Epithelial cell of esophagus (primary cell): ENCODE results near the gene NARS2.
"Not testable (repeated sequence)": the region's sequence is repeated elsewhere in the genome, so short reads cannot be mapped to it uniquely, and the experiment has no call there.

ENCODE experiments used
- DNase-seq: peaks from one replicate; pipeline ENCODE4 v3.0.0; 2010; ENCODE audit warnings: low read depth
- H3K4me3 ChIP-seq: 2 replicates; pipeline ENCODE4 v1.5.1; 2011; ENCODE audit warnings: mild to moderate bottlenecking, low read length, control low read depth
- CTCF ChIP-seq: IDR thresholded peaks from 2 replicates; pipeline ENCODE4 v1.5.1; 2011; ENCODE audit warnings: low read depth, mild to moderate bottlenecking, low read length, control low read depth, inconsistent platforms; ENCODE audit not compliant: insufficient read depth; ENCODE audit errors: missing control alignments

The NARS2 gene

GRCh38 chr11:78562398-78562797 is 12.3 kb downstream of the NARS2 start:
- DNase-seq = no peak
- no peak overlapping the region for H3K4me3 ChIP-seq

DNA sequence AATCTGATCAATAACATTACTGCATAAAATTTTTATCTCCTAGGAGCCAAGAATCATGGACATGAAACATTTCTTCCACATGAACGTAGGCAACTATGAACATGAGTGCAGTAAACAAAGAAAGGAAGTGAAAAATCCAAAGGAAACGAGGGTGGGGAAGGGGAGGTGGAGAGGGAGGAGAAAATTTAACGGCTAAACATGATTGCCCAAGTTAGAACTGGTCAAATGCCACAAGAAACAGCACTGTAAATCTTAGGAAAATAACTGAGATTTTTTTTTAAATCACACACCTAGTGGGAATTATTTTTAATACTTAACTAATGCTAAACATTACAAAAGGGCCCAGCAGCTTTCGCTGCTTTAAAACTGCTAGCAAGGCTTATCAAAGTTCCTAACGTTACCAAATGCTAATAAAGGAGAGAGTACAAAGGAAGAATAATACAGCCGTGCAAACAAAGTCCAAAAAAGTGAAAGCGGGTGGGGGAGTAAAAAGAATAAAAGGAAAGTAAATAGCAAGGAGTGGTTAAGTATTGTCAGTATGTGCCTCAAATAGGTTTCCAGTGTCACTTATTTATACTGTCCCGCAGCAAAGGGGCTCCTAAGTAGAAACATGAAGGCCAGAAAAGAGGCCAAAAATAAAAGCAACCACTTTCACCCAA is 13.7 kb downstream of the NARS2 start:
- no peak for TF ChIP-seq CTCF
- DNase-seq = no peak

More at GRCh38 chr11:78562398-78562797, 12.3 kb downstream of the NARS2 start:
- TF ChIP-seq CTCF = no peak

GRCh38 chr11:78560153-78560552 is 14.5 kb downstream of the NARS2 start:
- no peak for TF ChIP-seq CTCF
- no peak overlapping the region for H3K4me3 ChIP-seq
- DNase-seq = no peak

More for the DNA sequence above, 13.7 kb downstream of the NARS2 start:
- H3K4me3 ChIP-seq = no peak overlapping the region

DNA sequence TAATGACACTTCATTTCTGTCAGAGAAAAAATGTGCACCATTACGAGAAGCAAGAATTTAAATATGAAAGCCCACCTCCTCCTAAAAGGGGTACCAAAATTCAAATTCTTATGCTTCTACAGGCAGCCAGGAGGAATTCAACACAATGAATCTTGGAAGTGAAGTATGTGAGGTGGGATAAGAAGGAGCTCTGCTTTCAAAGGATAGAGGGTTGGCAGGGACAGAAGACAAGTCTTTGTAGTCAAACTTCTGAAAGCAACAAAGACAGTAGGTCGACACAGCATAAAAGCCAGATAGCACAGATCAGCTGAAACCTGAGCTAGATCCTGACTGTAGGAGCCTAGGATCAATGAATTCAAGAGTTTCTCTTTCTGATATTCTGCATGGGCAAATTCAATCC is 17.4 kb downstream of the NARS2 start:
- no peak overlapping the region for H3K4me3 ChIP-seq
- TF ChIP-seq CTCF = no peak
- DNase-seq = no peak

DNA sequence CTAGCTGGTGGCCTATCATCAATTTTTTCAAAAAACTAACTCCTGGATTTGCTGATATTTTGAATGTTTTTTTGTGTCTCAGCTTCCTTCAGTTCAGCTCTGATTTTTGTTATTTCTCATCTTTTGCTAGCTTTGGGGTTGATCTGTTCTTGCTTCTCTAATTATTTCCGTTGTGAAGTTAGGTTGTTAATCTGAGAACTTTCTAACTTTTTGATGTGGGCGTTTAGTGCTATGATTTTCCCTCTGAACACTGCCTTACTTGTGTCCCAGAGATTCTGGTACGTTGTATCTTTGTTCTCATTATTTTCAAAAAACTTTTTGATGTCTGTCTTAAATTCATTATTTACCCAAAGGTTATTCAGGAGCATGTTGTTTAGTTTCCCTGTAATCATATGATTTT is 19.1 kb downstream of the NARS2 start:
- no peak overlapping the region for H3K4me3 ChIP-seq
- no peak for DNase-seq
- TF ChIP-seq CTCF = no peak

DNA sequence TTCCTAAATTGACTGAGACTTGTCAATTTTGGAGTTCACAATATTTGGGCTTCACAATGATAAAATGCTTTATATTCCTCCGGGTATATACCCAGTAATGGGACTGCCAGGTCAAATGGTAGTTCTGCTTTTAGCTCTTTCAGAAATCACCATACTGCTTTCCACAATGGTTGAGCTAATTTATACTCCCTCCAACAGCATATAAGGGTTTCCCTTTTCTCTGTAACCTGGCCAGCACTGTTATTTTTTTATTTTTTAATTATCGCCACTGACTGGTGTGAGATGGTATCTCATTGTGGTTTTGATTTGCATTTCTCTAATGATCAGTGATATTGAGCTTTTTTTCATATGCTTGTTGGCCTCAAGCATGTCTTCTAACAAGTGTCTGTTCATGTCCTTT is 21.8 kb downstream of the NARS2 start:
- no peak for TF ChIP-seq CTCF
- no peak overlapping the region for H3K4me3 ChIP-seq
- no peak for DNase-seq

DNA sequence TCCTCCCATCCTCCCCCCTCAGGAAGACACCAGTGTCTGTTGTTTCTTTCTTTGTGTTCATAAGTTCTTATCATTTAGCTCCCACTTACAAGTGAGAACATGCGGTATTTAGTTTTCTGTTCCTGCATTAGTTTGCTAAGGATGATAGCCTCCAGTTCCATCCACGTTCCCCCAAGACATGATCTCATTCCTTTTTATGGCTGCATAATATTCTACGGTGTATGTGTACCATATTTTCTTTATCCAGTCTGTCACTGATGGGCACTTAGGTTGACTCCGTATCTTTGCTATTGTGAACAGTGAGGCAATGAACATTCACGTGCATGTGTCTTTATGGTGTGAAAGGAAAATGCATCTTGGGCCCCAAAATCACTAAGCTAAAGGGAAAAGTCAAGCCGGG is 22.5 kb downstream of the NARS2 start:
- DNase-seq, H3K4me3 ChIP-seq: not testable (repeated sequence)
